Stimulated activated CD8-positive, alpha-beta memory T cell treated with anti-CD3 and anti-CD28 coated beads, Interleukin-4, amount 100 ng/mL, for 24 hours (primary cell): ENCODE measurements around the gene TMEM232.
"Not testable (repeated sequence)": the region's sequence is repeated elsewhere in the genome, so short reads cannot be mapped to it uniquely, and the experiment has no call there.

Experiments
- DNase-seq: peaks from one replicate; pipeline ENCODE4 v3.0.0-alpha.2; 2020; ENCODE audit warnings: low read depth

TMEM232 gene

DNA sequence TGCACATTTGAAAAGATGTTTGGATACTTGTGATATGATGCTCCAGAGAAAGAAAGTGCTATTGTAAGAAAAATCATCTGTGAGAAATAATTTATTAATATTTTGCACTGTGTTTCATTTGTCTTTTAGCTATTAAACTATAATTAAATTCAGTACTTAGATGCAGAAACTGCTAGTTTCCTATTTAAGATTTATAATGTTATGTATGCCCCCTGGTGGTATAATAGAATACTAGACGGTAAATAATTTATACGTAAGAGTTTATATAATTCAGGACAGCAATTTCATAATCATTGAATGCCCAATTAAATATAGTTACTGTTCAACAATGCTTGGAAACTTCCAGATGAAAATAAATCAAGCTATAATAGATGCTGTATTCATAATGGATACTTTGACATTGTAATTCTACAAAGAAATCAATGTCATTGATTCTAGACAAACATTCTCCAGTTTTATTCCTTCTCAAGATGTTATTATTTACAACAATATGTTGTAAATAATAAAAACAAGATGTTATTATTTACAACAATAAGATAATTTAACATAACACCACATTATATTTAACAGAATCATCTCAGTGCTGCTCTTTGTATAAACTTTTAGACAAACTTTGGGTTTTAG, 101.0 kb downstream of the TMEM232 start:
- DNase-seq: no peak

DNA sequence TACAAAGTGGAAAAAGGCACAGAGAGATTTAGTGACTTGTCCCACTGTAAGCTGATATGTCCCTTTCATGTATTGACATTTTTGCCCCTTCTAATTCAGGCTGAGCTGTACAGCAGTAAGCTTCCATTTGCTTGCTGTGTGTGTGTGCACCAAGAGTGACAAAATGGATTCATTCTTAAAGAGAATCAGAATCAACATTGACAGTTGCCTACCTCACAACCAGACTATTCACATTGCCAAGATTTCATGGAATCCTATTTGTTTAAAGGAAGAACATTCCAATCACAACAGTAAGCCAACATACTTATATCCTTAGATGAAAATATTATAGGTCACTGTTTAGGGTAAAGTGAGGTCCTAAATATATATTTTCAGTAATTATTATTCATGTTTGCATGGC, 102.6 kb downstream of the TMEM232 start:
- DNase-seq: no peak

DNA sequence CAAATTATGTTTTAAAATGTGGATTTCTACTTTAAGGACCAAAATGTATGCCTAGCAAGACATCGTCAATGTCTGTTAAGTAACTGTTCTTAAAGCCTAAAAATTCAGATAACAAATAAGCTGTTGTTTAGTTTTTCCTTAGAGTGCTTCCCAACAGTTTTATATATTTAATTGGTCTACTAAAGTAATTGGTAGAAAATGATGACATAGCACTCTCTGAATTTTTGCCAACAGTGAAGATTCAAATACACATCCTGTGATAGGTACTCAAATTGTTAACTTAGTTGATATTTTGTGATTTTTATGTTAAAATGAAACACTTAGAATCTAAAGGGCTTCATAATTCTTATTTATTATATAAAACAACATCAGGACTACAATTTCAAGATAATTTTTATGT, 107.5 kb downstream of the TMEM232 start:
- DNase-seq: no peak

DNA sequence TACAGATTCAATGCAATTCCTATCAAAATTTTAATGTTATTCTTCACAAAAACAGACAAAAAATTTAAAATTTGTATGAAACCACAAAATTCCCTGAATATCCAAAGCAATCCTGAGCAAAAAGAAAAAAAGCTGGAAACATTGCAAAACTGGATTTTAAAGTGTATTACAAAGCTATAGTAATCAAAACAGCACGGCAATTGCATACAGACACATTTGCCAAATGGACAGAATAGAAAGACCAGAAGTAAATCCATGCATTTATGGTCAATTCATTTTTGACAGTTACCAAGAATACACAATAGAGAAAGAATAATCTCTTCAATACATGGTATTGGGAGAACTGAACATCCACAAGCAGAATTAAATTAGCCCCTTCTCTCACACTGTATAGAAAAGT, 110.5 kb downstream of the TMEM232 start:
- no peak for DNase-seq

DNA sequence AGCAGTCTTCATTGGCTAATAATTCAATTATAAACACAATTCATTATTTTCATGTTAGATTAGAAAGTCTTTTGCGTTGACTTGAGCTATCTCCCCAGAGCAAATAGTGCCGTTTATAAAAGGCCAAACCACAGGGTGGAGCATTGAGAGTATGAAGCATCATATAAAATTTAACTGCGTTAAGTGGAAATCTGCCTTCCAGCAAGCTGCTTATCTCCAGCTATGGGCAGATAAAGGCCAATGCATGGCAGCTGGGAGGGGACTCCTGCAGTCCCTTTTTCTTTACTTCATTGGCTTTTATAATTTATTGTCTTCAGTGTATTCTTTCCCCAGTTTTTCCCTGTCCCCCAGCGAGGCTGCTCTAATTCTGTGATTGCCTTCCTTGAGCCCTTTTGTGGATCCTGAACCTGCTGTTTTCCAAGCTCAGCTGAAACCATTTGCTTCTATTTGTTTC, 113.7 kb downstream of the TMEM232 start:
- no peak for DNase-seq

DNA sequence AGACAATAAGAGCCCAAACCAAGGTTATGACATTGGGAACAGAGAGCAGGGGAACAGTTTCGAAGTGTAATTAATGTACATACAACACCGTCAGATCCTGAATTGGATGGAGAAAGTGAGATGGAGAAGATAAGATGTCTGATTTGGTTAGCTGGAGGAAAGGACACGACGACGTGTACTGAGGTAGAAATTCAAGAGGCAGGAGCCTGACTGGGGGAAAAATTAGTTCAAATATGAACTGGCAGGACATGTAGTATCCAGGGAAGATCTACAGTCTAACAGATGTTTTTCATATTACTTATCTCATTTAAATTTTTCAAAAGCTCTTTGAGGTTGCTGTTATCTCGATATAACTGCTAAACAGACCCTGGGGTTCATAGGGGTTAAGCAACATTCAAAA, 114.7 kb downstream of the TMEM232 start:
- no peak for DNase-seq

DNA sequence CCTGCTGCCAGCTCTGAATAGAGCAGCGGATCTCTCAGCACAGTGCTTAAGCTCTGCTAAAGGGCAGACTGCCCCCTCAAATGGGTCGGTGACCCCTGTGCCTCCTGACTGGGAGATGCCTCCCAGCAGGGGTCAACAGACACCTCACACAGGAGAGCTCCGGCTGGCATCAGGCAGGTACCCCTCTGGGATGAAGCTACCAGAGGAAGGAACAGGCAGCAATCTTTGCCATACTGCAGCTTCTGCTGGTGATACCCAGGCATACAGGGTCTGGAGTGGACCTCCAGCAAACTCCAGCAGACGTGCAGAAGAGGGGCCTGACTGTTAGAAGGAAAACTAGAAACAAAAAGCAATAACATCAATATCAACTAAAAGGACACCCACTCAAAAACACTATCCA, 131.6 kb downstream of the TMEM232 start:
- no peak for DNase-seq

DNA sequence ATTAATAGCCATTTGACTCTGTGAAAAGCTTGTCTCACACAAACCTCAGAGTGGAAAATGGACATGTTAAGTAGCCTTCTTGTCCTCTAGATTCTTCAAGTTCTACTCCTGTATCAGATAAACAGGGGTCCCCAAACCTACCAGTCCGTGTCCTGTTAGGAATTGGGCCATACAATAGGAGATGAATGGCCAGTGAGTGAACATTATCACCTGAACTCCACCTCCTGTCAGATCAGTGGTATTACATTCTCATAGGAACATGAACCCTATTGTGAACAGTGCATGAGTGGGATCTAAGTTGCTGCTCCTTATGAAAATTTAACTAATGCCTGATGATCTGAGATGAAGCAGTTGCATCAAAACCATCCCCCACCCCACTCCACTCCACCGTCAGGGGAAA, 136.3 kb downstream of the TMEM232 start:
- DNase-seq: no peak

DNA sequence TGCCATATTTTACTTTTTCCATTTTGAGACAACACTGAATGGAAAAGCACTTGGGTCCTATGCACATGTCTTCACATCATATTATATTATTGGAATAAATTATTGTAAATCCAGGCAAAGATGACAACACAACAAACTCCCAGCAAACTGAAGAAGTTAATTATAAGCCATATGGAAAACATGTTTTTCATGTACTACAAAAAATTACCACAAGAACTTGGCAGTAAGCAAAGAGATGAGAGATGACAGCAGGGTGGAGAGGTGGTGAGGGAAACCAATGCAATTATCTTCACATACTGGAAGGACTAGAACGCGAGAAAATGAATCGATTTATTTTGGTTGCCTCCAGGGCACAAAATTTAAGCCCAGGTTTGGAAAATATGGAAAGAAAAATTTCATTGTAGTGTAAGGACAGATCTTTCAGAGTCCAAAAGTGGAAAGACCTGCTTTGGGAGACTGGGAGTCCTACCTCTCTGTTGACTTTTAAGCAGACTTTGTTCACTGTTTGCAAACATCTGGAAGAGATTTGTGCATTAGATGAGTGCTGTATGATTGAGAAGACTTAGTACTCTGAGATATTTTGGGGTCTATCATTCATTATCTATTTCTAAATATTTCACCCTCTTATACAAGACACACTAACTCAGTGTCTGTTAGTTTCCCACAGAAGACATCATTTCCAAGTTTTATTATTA, 138.0 kb downstream of the TMEM232 start:
- DNase-seq: no peak

DNA sequence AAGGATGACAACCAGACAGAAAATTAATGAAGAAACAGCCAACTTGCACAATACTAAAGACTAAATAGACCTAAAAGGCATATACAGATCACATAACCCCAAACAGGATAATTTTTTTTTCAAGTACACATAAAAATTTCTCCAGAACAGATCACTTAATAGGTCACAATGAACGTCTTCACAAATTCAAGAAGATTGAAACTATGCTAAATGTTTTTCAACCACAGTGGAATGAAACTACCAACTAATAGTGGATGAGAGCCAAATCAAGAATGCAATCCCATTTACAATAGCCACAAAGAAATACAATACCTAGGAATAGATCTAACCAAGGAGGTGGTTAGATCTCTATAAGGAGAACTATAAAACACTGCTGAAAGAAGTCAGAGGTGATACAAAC, 145.8 kb downstream of the TMEM232 start:
- DNase-seq: no peak

DNA sequence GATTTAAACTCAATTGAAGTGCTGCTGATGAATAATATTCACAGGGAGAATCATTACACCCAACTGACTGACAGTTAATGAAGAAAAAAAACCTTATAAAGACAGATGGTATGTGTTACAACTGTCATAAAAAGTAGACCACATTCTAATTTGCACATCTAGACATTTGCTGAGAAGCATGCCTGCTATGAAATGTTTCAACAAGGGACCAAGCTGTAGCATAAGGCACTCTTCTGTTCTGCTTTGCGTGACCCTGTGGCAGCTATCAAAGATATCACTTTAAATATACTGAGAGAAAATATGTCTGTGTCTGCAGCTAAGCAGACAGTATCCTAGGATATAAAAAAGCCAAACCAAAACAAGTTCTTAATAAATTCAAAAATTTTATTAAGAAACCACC, 153.7 kb downstream of the TMEM232 start:
- no peak for DNase-seq

DNA sequence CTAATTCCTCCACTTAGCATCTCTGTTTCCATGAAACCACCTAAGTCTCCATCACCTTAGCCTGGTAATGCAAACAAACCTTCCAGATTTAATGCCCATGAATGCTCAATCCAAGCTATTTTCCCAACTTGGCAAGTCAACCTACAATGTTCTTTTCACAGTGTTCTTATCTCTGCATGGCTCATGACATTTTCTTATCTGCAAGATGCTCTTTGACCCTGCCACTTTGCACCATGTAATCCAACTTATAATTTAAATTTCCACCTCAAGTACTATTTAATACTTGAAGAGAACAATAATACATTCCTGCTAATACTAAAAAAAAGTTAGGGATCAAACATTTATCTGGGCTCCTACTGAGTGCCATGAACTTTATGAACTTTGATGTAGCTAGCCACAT, 164.3 kb downstream of the TMEM232 start:
- DNase-seq: no peak

DNA sequence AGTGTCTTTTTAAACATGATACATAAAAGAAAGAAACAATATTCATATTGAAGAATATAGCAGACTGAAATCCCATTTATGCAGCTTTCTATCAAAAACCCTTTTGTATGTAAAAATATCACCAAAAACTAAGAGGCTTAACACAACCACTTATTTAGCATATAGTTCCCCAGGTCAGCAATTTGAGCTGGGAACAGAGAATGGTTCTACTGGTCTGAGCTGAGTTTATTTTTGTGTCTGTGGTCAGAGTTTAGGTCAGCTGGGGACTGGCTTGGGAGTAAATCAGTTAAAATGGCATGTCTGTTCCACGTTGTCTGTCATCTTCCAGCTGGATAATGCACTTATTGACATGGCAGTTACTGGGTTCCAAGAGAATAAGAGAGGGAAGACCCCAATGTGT, 165.0 kb downstream of the TMEM232 start:
- DNase-seq: no peak

DNA sequence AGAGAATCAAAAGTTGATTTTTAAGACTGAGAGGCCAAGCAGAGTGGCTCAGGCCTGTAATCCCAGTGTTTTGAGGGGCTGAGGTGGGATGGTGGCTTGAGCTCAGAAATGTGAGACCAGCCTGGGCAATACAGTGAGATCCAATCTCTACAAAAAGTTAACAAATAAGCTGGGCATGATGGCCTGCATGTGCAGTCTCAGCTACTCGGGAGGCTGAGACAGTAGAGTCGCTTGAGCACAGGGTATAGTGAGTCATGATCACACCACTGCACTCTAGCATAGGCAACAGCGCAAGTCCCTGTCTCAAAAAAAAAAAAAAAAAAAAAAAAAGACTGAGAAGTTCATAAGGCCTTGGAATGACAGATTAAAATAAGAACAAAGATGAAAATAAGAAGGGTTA, 177.2 kb downstream of the TMEM232 start:
- no peak for DNase-seq

DNA sequence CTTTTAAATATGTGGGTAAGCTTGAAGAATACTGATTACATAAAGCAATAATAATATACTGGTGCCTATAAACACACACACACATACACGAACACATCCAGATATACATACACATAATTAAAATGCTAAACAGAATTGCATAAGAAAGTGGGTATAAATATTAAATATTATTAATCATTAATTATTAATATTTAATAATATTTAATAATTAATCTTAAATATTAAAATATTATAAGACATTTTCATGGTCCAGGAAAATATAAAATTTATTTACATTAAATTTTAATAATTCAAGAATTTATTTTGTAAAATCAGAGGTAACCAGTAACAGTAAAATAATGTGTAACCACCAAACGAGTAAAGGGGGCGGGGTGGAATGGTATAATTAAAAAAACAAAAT, 178.3 kb downstream of the TMEM232 start:
- no peak for DNase-seq

DNA sequence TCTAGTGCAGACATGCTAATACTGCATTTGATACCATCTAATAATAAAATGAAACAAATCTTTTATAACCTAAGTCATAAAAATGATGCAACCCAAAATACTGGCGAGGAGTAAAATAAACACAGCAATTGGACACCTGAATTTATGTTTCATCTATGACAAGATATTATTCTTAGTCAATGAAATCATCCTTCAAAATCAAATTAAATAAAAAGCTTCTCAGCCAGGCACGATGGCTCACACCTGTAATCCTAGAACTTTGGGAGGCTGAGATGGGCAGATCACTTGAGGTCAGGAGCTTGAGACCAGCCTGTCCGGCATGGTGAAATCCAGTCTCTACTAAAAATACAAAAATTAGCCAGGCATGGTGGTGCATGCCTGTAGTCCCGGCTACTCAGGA, 179.0 kb downstream of the TMEM232 start:
- no peak for DNase-seq

DNA sequence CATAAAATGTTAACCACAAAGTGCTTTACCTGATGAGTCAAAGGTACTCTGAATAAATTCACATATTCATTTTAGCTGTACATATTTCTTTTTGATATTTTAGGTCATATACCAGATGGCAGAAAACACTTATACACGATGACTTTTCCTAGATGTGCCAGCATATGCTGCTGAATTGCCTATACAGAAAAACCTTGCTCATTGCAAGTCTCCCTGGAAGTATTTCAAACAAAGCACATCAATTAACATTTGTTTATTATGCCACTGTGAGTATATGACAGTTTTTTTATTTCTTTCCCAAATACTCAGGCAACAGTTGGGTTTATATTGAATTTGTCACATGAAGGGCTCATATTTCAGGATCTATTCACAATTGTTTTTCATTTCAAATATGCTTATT, 180.8 kb downstream of the TMEM232 start:
- DNase-seq: no peak

DNA sequence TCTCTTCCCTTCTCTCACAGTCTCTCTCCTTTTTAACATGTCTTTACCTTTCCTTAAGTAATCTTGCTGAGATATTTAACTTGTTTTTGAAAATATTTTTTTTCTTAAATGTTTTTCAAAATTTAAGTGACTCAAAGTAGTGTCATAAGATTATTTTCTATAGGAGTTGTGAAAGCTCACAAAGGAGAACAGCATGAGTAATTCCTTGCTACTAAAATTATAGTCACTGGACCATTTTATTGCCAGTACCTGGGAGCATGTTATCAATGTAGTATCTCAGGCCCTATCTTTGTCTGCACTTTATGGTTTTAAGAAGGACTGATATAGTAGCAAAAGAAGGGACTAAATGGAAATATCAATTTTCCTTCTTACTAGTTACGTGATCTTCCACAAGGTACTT, 181.9 kb downstream of the TMEM232 start:
- DNase-seq: no peak

DNA sequence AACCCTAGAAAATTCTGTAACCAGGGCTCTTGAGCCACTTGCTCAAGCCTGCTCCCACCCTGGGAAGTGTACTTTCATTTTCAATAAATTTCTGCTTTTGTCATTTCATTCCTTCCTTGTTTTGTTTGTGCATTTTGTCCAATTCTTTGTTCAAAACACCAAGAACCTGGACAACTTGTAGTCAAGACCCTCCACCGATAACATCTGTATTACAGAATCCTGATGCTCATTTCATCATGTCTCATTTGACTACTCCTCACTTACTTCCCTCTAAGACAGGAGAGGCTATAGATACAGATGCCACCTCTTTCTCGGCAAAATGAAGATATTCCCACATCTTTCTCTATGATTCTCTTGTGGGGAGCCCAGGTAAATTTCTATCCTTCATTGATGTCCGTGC, 183.5 kb downstream of the TMEM232 start:
- no peak for DNase-seq

DNA sequence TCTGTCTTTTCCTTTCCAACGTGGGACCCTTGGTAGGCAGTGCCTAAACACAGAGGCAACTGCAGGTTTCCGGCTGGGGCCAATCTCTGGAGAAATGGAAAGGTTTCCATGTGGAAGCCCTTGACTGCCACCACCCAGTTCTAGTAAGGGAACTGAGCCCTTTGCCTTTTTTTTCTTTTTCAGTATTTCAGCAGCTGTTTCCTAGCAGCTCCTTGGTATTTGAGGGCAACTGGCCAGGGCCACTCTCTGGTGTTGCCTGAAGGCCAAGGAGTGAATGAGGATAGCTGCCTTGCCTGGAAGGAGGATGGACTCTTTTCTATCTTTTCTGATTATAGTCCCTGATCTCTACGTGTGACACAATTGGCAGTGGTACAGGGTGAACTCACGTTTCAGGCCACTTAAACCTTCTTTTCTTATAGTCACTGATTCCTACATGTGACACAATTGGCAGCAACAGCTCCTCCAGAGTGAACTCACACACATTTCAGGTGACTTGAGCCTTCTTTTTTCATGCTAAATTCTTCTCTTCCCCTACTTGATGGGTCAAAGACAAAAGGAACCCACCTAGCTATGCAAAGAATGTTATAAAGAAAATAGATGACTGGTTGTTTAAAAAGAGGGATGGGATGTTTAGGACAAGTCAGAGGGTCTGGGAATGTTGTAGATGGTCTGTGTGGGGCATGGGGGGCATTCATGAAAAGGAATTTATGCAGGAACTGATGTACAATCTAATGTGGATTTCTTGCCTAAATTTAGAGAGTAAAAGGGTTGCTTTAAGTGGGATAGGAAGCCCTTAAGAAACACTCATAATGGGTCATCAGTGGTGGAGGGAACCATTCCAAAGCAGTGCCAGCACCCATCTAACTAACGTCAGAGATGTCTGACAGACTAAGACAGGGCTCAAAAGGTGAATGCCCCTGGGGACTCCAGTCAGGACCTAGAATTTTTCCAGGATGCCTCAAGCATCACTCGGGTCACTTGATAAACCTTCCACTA, 190.1 kb downstream of the TMEM232 start:
- DNase-seq: no peak

DNA sequence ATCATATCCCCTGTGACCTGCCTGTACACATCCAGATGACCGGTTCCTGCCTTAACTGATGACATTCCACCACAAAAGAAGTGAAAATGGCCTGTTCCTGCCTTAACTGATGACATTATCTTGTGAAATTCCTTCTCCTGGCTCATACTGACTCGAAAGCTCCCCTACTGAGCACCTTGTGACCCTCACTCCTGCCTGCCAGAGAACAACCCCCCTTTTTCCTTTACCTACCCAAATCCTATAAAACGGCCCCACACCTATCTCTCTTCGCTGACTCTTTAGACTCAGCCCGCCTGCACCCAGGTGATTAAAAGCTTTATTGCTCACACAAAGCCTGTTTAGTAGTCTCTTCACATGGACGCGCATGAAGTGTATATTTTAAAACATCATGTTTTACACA, 191.3 kb downstream of the TMEM232 start:
- not testable (repeated sequence) for DNase-seq

DNA sequence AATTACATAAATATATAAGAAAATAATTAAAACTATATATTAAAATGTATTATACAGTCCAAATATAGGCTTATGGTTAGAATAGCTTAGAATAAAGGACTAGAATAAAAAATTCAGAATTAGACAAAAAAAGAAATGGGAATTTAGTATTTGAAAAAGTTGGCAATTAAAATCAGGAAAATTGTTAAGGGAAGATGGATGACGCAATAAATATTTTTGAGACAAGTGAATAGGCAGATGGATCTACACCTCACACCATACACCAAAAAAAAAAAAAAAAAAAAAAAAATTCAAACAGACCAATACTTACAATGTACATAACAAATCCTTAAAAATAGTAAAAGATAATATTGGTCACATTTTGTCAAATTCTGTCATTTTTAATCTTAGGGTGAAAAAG, 200.7 kb downstream of the TMEM232 start:
- DNase-seq: no peak

DNA sequence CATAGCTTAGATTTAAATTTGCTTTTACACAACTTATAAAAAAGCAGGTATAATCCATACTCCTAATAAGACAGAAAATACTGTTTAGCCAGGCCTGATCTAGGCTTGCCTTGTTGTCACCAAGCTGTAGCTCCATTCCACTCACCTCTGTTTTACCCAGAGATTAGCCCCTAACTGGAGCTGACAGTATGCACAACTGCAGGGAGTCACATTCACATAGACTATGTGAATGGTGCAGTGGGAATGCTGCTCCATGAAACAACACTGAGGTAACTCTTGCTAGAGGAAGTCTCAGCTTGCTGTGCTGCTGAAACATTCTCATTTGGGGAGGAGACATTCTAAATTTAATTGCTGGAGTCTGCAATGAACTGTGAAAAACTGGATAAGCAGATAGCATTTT, 209.1 kb downstream of the TMEM232 start:
- no peak for DNase-seq
